Activated T-helper 1 cell treated with Interleukin-2 at 50 U/mL for 16 hours (primary cell): ENCODE data around the gene R3HDM2.

ENCODE experiments used
- DNase-seq: peaks from one replicate; pipeline ENCODE4 v3.0.0-alpha.2; 2020; ENCODE audit warnings: low read depth

The R3HDM2 gene

DNA sequence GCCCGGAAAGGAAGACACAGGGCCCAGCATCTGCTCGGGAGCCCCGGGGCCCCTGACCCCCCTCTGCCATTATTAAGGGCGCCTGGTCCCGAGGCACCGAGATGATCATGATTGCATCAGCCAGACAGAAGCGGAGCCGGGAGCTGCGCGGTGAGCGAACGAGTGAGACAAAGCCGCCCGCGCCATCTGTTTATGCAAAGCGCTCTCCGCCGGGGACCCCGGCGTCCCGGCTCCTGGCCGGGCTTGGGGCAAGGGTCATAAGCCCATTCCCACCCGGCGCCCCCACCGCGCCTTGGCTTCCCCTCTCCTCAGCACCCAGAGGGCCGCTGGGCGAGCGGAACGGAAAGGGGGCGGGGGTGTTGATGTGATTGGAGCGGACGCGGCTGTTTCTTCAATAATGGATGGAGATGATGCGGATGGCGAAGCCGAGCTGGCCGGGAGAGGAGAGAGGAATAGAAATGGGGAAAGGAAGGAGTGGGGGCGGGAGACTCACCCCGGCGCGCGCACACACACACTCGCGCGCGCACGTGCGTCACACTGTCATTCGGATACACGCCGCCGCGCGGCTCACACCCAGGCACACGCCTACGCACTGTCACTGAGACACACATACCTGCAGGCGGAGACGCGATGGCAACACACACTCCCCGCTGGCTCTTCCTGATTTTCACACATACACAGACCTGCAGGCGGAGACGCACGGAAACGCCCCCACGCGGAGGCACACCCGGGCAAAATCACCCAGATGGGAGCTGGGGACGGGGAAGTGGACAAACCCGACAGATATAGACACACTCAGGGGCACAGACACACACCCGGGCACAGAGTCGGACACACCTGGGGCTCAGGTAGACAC lies 190.5 kb downstream of the R3HDM2 start:
- DNase-seq = peak; percentile 58

GRCh38 chr12:57239587-57240065 lies 191.2 kb downstream of the R3HDM2 start:
- DNase-seq = no peak

DNA sequence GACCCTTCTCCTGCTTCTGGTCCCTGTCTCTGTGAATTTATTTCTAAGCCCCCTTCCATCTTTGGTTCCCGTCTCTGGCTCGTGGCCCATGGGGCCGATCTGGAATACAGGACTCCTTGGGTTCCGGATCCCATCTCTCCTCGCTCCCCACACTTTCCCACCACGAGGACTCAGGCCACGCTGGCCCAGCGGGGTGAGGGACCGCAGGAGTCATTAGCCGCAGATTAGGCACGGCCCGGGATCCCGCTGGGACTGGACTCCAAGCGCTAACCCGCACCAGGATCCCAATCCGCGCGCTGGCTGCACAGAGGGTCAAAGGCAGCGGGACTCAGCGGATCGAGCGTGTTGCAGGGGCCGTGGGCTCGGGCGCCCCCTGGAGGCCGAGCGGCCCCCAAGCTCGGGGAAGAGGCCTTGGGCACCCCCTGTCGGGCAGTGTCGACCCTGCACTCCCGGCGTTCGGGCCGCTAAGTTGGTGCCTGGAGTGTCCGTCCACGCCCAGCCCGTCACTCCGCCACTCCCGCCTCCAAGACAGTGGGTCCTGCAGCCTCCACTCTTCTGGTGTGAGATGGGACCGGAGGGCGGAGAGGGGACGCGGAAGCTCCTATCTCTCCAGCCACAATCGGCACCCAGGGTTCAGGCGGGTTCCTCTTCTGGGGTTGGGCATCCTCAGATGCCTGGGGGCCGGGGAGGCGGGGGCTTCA lies 191.8 kb downstream of the R3HDM2 start:
- peak; percentile 78 for DNase-seq

- DNase-seq = no peak
Observed at GRCh38 chr12:57237932-57238853, 192.7 kb downstream of the R3HDM2 start.

- DNase-seq = no peak
Observed at GRCh38 chr12:57237596-57237931, 193.3 kb downstream of the R3HDM2 start.

- no peak for DNase-seq
Observed at GRCh38 chr12:57236925-57237595, 193.8 kb downstream of the R3HDM2 start.

GRCh38 chr12:57236201-57236924 lies 194.5 kb downstream of the R3HDM2 start:
- no peak for DNase-seq

DNA sequence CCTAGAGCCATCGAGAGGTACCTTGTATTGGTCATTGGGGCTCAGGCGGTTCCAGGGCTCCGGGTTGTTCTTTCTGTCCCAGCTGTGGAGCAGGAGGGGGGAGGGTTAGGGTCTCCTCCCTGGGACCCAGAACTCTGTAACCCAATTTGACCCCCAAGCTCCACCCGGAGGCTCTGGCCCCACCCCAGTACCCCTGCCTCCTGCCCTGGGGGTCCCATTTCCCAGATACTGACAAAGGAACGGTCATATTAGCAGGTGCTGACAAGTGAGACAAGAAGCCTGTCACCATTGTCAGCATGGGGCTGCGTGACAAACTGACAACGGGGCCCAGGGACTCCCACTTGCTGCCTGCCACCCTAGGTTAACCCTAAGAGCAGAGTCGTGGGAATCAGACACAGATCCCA lies 195.1 kb downstream of the R3HDM2 start:
- no peak for DNase-seq

- no peak for DNase-seq
Observed at GRCh38 chr12:57235017-57235727, 195.7 kb downstream of the R3HDM2 start.

- no peak for DNase-seq
Observed at GRCh38 chr12:57234571-57235016, 196.2 kb downstream of the R3HDM2 start.

DNA sequence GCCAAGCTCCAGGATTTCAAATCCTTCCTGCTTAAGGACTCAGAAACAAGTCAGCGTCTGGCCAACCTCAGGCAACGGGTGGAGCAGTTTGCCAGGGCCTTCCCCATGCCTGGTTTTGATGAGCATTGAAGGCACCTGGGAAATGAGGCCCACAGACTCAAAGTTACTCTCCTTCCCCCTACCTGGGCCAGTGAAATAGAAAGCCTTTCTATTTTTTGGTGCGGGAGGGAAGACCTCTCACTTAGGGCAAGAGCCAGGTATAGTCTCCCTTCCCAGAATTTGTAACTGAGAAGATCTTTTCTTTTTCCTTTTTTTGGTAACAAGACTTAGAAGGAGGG lies 196.6 kb downstream of the R3HDM2 start:
- DNase-seq = no peak

DNA sequence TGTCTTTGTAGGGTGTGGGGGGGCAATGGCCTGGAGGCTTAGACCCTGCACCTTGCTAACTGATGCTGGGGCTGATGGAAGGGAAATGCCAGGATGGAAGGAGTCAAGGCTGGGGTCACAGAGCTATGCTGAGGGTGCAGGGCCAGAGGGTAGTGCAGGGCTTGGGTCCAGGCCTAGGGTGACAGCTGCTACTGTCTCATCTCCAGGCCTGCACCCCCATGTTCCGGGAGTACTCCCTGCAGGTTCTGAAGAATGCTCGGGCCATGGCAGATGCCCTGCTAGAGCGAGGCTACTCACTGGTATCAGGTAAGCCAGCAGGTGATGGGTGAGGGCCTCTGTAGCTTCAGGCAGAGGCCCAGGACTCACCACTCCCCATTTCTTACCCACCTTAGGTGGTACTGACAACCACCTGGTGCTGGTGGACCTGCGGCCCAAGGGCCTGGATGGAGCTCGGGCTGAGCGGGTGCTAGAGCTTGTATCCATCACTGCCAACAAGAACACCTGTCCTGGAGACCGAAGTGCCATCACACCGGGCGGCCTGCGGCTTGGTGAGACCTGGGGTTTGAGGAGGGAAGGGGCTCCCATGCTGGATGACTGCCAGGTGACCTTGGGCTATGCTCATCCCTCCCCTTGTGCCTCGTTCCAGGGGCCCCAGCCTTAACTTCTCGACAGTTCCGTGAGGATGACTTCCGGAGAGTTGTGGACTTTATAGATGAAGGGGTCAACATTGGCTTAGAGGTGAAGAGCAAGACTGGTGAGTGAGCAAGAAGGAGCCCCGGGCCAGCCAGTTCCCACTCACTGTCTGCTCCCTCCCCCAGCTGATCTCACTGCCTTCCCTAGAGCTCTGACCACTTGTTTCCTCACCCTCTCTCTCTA lies 197.2 kb downstream of the R3HDM2 start:
- no peak for DNase-seq

- DNase-seq = no peak
Observed at GRCh38 chr12:57232156-57232756, 198.6 kb downstream of the R3HDM2 start.

DNA sequence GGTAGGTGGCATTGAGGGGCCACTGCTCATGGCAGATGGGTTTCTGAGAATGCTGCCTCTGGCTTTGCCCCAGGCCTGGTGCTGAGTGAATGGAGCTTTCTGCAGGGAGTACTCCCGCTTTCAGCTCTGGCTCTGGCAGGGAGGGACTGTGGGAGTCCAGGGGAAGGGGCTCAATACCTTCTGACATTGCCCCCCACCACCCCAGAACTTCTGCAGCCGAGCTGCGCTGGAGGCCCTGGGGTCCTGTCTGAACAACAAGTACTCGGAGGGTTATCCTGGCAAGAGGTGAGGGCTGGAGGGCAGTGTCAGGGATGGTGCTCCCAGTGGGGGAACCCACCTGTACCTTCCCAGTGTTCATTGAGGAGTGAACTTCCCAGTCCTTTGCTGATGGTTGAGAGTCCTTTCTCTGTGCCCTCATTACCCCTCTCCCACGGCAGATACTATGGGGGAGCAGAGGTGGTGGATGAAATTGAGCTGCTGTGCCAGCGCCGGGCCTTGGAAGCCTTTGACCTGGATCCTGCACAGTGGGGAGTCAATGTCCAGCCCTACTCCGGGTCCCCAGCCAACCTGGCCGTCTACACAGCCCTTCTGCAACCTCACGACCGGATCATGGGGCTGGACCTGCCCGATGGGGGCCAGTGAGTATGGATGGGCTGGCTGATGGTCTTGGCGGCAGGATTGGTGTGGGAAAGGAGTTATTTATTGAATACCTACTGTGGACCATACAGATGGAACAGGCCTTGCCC lies 199.4 kb downstream of the R3HDM2 start:
- DNase-seq = no peak

DNA sequence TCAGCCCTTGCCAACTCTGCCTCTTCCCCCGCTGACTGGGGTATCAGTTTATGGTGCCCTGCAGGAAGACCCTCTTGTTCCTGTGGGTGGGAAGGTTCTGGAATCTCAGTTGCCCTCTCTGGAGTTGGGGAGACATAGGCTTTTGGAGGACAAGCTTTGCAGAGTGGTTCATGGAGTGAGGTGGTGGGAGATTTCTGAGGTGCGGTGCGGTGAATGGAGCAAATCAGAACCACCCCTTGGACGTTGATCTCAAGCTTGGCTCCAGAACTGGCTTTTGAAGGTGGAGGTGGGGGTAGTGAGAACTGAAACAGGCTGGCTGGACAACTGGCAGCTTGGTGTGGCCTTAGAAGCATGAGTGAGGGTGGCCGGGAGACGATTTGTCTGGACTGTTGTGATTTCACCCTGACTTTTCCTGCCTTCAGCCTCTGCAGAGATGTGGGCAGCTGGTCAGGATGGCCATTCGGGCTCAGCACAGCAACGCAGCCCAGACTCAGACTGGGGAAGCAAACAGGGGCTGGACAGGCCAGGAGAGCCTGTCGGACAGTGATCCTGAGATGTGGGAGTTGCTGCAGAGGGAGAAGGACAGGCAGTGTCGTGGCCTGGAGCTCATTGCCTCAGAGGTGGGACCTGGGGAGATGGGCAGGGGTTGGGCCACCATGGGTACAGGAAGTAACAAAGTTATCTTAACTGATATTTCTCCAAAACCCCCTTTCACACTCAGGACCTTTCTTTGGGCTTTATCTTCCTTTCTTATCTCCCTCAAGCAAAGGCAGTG lies 200.3 kb downstream of the R3HDM2 start:
- no peak for DNase-seq

GRCh38 chr12:57229634-57230380 lies 201.0 kb downstream of the R3HDM2 start, which contains the start of gene SHMT2:
Gene SHMT2 (plus strand): TSS chr12:57229711. CDS start chr12:57229779, 68 bp downstream.
- DNase-seq = peak; percentile 85
